Cardiac atrium fibroblast (primary cell): ENCODE measurements around the gene NDEL1. TPM values are rescaled to one million over a fixed set of nuclear protein-coding genes. Genes with fewer than 3 reads are reported as not detected.

Experiments
- total RNA-seq: library from RNA; depleted of rRNA; stranded (reverse); fragments of >200 nt; gene quantifications from 2 replicates; pipeline ENCODE4 v1.2.3, GENCODE V29; 2015

The NDEL1 gene, protein sequence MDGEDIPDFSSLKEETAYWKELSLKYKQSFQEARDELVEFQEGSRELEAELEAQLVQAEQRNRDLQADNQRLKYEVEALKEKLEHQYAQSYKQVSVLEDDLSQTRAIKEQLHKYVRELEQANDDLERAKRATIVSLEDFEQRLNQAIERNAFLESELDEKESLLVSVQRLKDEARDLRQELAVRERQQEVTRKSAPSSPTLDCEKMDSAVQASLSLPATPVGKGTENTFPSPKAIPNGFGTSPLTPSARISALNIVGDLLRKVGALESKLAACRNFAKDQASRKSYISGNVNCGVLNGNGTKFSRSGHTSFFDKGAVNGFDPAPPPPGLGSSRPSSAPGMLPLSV
- 74.5 and 79.3 TPM in 2 replicates for total RNA-seq

DNA sequence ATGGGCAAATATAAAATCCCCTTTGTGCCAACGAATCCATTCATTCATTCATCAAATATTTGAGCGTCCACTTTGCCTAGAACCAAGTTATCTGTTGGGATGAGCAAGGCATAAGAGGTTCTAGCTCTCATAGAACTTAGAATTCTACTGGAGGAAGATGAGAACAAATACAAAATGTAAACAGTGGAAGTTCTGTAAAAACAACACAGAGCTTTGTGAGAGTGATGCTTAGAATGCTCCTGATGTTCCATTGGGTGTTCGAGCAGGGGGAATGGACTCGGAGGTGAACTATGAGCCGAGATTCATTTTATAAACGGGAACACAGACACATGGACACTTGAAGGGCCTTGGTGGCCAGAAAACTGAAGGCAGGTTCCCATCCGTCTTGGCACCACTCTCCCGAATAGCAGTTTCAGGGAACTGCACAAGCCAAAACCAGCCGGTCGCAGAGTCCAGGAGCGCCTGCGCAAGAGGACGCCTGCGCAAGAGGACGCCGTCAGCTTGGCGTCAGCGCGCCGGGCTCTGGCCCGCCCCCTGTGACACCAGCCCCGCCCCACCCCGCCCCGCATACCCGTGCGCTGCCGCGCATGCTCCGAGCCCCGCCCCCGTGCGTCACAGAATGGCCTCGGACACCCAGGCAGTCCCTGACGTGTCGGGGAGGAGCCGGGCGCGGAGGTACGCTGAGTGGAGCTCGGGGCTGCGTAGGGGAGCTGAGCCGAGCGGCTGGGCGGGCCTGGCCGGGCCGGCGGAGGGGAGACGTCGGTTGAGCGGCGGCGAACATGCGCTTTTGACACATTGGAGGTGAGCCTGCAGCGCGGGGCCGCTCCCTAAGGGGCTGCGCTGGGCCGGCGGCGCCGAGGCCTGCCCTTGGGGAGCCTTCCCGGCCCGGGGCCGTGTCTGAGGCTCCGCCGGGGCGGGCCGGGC lies at the start of gene NDEL1:
NDEL1 (plus strand) TSS at position 640 of the 924 bp plus-strand sequence. CDS start 8,388 bp downstream, outside the sequence.

DNA sequence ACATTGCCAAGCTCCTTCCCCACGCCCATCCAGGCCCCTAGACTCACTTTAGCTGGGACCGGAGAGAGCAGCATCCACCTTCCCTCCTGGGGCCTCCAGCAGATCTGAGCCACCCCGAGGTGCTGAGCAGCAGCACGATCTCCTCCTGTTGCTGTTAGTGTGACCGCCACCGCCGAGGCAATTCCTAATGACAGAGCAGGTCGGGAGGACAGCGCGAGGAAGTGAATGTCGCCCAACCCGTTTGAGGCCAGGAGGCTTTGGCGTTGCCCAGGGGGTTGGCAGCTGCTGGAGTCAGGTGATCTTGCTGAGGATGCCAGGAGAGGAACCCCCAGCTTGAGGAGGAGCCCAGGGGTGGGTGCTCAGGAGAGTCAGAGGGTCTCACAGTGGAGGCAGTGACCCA lies 38.0 kb upstream of the NDEL1 start, which contains the start of gene RNF222:
RNF222 (minus strand) TSS at position 192 of the 400 bp plus-strand sequence. CDS start 4,366 bp downstream, outside the sequence.

Other genes with a start within 250 kb of the NDEL1 start
- gene BORCS6, start 245.7 kb upstream of the NDEL1 start, total RNA-seq: 4.2 and 9.4 TPM in 2 replicates
- gene AURKB, start 225.3 kb upstream of the NDEL1 start, total RNA-seq: 7.0 and 10.3 TPM in 2 replicates
- gene CTC1, start 187.8 kb upstream of the NDEL1 start, total RNA-seq: 2.3 and 5.0 TPM in 2 replicates
- 16.4 and 26.9 TPM in 2 replicates for gene PFAS, start 186.6 kb upstream of the NDEL1 start, total RNA-seq
- 15.0 and 16.5 TPM in 2 replicates for gene RANGRF, start 147.2 kb upstream of the NDEL1 start, total RNA-seq
- 0.16 and 1.3 TPM in 2 replicates for gene SLC25A35, start 140.5 kb upstream of the NDEL1 start, total RNA-seq
- 0.36 and 4.1 TPM in 2 replicates for gene ARHGEF15, start 125.6 kb upstream of the NDEL1 start, total RNA-seq
- gene ODF4, start 96.0 kb upstream of the NDEL1 start, total RNA-seq: not detected in 2 replicates
- gene RPL26, start 52.7 kb upstream of the NDEL1 start, total RNA-seq: 3,787 and 4,331 TPM in 2 replicates
- gene RNF222, start 38.1 kb upstream of the NDEL1 start, total RNA-seq: not detected in 2 replicates
- gene MYH10, start 194.8 kb downstream of the NDEL1 start, total RNA-seq: 142 and 143 TPM in 2 replicates